Activated CD8-positive, alpha-beta memory T cell treated with anti-CD3 and anti-CD28 coated beads, Interleukin-2, amount 10 ng/mL, durations not matched to agents 7 days and 5 days (primary cell): ENCODE results near the gene PLCH2. TPM values are rescaled to one million over a fixed set of nuclear protein-coding genes. Genes with fewer than 3 reads are reported as not detected.
A peak's percentile ranks its signal among the peaks of the same experiment; 100 is the strongest.
"Not testable (repeated sequence)": the region's sequence is repeated elsewhere in the genome, so short reads cannot be mapped to it uniquely, and the experiment has no call there.

Experiments
- ATAC-seq: fragments of 150-1000 bp; cut with Tn5 transposase; one replicate; pipeline ENCODE4 v1.10.0; 2021; ENCODE audit warnings: moderate library complexity
- CTCF ChIA-PET: fragments of 350-600 bp; sonication (Branson Sonifier 250); formaldehyde crosslinking; loops from one replicate; lab custom pipeline; 2021; ENCODE audit warnings: antibody characterized with exemption; lab: Charles Lee
- DNase-seq: peaks from one replicate; pipeline ENCODE4 v3.0.0-alpha.2; 2020
- H3K27ac Mint-ChIP-seq: one replicate; pipeline ENCODE4 v1.8.0; 2021; ENCODE audit warnings: mild to moderate bottlenecking, mixed read lengths
- H3K27me3 Mint-ChIP-seq: one replicate; pipeline ENCODE4 v1.8.0; 2021; ENCODE audit warnings: mixed read lengths
- H3K36me3 Mint-ChIP-seq: one replicate; pipeline ENCODE4 v1.8.0; 2021; ENCODE audit warnings: mild to moderate bottlenecking, mixed read lengths
- H3K4me1 Mint-ChIP-seq: one replicate; pipeline ENCODE4 v1.8.0; 2021; ENCODE audit warnings: mixed read lengths
- H3K4me3 Mint-ChIP-seq: one replicate; pipeline ENCODE4 v1.8.0; 2021; ENCODE audit warnings: mild to moderate bottlenecking, moderate library complexity, mixed read lengths
- H3K9me3 Mint-ChIP-seq: one replicate; pipeline ENCODE4 v1.8.0; 2022; ENCODE audit warnings: low read depth, mixed read lengths
- total RNA-seq, 2 experiments: library from RNA; stranded (reverse); gene quantifications; one replicate each; pipeline ENCODE4 v1.2.3, GENCODE V29; 2021

The PLCH2 gene
- total RNA-seq, 2 experiments from 2014 or later, result 6.5 to 13.5 TPM

DNA sequence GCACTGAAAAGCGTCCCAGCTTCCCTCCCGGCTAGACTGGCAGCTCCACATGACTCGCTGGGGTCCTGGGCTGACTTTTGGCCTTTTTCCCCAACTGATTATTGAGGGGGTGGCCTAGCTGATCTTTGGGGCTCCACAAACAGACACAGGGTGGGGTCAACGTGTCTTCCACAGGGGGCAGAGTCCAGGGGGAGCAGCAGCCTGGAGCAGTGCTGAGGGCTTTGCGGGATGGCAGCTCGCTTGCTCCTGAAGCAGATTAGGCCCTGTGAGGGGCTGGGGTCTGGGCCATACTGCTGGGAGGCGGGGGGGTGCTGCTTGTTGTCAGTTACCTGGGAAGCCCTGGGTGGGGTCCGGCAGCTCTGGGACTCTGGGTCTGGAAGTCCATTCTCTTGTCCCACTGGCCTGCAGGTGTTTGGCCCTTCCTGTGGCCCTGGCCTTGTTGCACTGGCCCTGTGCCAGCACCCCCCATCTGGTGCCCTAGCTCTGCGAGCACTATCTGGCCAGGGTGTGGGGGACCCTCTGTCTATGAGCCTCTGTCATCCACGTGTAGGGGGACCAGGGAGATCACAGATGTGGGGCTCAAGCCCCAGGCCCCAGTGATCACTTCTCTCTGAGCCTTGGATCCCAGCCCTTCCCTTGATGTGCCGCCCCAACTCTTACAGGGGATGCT is 66.3 kb downstream of the PLCH2 start:
- ATAC-seq (no peak), DNase-seq (no peak)
- peaks cover 3% of the 10 kb centered on the region for H3K4me1 Mint-ChIP-seq
- H3K9me3 Mint-ChIP-seq, result no peaks in the 10 kb centered on the region
- peaks cover 22% of the 10 kb centered on the region for H3K27me3 Mint-ChIP-seq
- no peak overlapping the region for H3K4me3 Mint-ChIP-seq
- CTCF ChIA-PET, result interaction anchor here (1.2 kb wide), 1 partner anchor 18 kb away, joined by 5 read pairs; no protein-coding TSS in a partner anchor
- no peaks in the 10 kb centered on the region for H3K36me3 Mint-ChIP-seq
- H3K27ac Mint-ChIP-seq, result no peak overlapping the region

DNA sequence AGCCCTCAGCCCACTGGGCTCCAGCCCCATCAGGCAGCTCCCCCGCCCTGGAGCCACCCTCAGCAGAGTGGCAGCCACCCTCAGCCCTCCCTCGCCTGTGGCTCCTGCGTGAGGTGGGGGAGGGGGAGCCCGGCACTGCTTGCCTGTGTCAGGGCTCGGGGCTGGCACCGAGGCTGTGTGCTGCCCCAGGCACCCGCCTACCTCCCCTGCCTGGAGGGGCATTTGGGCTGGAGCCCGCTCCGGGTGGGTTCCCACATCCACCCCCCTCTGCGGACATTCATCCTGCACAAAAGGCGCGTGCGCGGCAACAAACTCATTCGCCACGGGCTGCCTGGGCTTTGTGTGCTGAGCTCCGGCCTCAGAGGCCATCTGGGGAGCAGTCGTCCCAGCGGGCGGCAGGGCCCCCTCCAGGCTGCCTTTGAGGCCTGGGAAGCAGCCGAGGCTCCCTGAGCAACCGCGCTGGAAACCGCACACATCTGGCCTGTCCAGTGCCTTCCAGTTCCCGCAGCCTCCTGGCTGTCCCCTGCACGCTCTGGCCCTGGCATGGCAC is 67.5 kb downstream of the PLCH2 start:
- DNase-seq (peak; percentile 54), ATAC-seq (no peak)
- CTCF ChIA-PET, result interaction anchor here (1.2 to 6.9 kb wide), 3 partner anchors 13 to 128 kb away, joined by 4 to 95 read pairs (median 15); partner anchors contain the start of genes PANK4 and TNFRSF14
- peaks cover 8% of the 10 kb centered on the region for H3K4me1 Mint-ChIP-seq
- H3K9me3 Mint-ChIP-seq, result no peaks in the 10 kb centered on the region
- H3K27ac Mint-ChIP-seq, result no peak overlapping the region
- H3K27me3 Mint-ChIP-seq, result peaks cover 18% of the 10 kb centered on the region
- no peak overlapping the region for H3K4me3 Mint-ChIP-seq
- no peaks in the 10 kb centered on the region for H3K36me3 Mint-ChIP-seq

DNA sequence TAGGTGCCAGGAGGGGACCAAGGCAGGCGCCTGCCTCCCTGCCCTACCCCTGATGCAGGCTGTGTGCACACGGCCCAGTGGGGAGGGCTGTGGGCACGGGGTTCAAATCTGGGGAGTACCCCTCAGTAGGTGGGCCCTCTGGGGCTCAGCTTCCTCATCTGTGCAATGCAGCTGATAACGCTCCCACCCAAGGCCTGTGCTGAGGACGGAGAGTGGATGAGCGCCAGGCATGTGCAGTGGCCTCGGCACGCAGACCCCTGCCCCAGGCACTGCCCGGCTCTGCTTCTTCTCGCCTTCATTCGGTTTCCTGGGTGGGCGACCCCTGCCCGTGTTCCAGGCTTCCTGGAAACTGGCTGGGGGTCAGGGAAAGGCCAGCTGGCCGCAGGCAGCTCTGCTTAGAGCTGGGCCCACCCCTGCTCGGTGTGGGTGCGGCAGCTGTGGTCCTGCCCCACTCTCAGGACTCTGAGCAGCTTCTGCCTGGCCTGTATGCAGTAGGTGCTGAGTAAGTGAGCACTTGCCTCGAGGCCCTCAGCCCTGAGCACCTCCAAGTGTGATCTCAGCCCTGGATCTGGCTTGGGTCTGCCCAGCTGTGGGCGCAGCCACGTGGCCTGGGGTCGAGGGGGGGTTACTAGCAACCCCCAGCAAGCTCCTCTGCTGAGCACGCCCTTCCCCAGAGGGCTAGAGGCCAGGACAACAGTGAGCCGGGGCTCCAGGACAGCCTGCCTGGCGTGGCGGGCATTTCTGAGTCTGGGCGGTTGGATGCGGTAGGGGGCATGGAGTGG is 68.2 kb downstream of the PLCH2 start:
- peaks cover 14% of the 10 kb centered on the region for H3K4me1 Mint-ChIP-seq
- H3K36me3 Mint-ChIP-seq, result no peaks in the 10 kb centered on the region
- DNase-seq (no peak), ATAC-seq (no peak)
- peaks cover 13% of the 10 kb centered on the region for H3K27me3 Mint-ChIP-seq
- no peak overlapping the region for H3K4me3 Mint-ChIP-seq
- CTCF ChIA-PET, result interaction anchor here (1.2 to 6.9 kb wide), 3 partner anchors 12 to 128 kb away, joined by 4 to 95 read pairs (median 15); partner anchors contain the start of genes PANK4 and TNFRSF14
- no peak overlapping the region for H3K27ac Mint-ChIP-seq
- H3K9me3 Mint-ChIP-seq, result no peaks in the 10 kb centered on the region

DNA sequence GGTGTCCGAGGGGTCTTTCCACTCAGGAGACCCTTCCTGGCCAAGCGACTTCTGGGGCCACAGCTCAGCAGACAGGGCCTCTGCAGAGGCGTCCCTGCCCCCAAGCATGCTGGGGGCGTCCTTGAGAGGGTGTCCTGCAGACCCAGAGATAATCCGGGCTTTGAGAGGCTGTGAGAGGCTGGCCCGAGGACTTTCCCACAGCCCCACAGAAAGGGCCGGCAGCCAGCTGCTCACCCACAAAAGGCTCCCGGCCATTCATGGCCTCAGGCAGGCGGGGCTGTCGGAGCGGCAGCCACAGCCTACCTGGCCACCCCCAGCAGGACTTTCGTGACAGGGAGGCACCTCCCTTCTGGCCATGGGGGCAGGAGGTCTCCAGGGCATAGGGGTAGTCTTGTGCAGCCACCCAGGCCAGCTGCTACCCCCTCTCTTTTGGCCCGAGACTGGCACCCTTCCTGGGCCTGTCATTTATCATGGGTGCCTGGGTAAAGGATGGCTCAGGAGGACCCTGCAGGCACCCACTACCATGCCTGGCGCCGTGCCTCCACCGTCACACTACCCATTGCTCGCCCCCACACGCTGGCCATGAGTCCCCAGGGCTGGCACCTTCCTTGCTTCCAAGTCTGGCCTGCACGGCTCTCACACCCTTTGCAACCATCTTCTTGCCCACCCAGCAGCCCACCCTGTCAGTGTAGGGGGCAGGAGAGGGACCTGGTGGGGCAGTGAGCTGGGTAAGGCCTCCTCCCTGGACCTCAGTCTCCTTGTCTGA is 69.0 kb downstream of the PLCH2 start:
- H3K27me3 Mint-ChIP-seq, result peaks cover 13% of the 10 kb centered on the region
- H3K9me3 Mint-ChIP-seq, result no peaks in the 10 kb centered on the region
- peaks cover 19% of the 10 kb centered on the region for H3K4me1 Mint-ChIP-seq
- ATAC-seq, result no peak
- no peak overlapping the region for H3K27ac Mint-ChIP-seq
- no peak for DNase-seq
- no peak overlapping the region for H3K4me3 Mint-ChIP-seq
- CTCF ChIA-PET, result interaction anchor here (1.1 to 6.9 kb wide), 5 partner anchors 11 to 129 kb away, joined by 3 to 95 read pairs (median 15); partner anchors contain the start of genes HES5, PANK4 and TNFRSF14
- H3K36me3 Mint-ChIP-seq, result no peaks in the 10 kb centered on the region

DNA sequence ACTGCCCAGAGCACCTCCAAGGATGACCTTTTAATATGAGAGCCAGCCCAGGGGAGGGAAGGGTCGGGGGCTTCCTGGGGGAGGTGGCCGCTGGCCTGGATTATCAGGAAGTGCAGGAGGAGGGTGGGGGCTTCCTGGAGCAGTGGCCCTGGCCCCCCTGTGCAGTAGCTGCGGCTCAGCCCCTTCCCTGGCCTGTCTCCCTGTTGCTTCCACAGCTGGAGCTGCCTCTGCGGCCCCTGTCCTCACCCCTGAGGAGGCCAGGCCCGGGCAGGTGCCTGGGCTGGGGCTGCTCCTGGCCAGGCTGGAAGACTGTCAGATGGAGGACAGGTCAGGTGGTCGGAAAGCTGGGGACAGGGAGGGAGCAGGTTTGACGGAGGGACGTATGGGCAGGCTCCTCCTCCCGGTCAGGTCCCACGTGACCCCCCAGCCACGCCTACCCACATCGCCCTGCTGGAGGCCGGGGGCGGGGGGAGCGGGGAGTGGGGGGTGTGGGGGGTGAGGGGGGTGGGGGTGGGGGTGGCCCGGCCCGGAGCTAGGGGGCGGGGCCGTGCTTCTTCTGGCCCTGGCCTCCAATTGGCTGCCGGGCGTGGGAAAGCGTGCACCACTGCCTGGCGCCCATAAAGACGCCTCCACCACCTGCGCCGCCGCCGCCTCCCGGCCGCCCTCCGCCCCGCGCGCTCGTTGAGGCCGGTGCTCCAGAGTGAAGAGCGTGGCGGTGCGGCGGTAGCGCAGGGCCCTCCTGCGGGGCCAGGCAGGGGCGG is 69.8 kb downstream of the PLCH2 start:
- peaks cover 13% of the 10 kb centered on the region for H3K27me3 Mint-ChIP-seq
- DNase-seq (peak; percentile 95), ATAC-seq (peak; percentile 52)
- no peaks in the 10 kb centered on the region for H3K36me3 Mint-ChIP-seq
- CTCF ChIA-PET, result interaction anchor here (1.1 to 6.9 kb wide), 7 partner anchors 10 to 164 kb away, joined by 3 to 95 read pairs (median 10); partner anchors contain the start of genes HES5, MORN1, PANK4 and RER1
- no peaks in the 10 kb centered on the region for H3K9me3 Mint-ChIP-seq
- H3K27ac Mint-ChIP-seq, result peak overlapping the region; percentile 98
- H3K4me3 Mint-ChIP-seq, result peak overlapping the region; percentile 82
- peaks cover 19% of the 10 kb centered on the region for H3K4me1 Mint-ChIP-seq

DNA sequence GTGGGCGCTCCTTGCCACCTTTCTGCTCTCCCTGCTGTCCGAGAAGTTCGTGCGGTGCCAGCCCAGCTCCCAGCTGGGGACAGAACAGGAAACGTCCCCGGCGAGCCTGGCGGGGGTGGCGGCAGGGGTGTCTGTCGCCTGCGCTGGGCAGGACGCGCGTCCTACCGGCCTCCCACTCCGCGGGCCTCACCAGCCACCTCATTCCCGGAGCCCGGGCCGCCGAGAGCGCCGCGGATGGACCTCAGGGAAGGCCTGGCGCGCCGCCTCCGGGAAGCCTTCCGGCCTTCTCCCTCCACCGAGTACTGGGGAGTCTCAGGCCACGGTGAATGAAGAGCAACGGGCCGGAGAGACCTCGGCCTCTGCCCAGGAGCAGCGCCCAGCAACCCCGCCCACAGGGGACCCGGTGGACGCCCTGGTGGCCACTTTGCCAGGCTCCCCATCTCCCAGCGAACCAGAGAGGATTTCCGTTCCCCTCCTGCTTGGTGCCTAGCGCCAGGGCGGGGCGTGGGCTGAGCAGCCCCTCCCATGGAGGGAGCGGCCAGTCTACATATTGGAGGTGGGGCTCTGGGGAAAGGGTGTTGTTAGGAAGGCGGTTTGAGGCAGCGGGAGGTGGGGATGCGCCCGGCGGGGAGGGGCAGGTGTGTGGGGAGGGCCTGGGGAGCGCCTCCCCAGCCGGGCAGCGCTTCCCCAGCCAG is 70.6 kb downstream of the PLCH2 start:
- peak overlapping the region; percentile 82 for H3K4me3 Mint-ChIP-seq
- no peaks in the 10 kb centered on the region for H3K9me3 Mint-ChIP-seq
- H3K27me3 Mint-ChIP-seq, result peaks cover 7% of the 10 kb centered on the region
- peak overlapping the region; percentile 98 for H3K27ac Mint-ChIP-seq
- H3K36me3 Mint-ChIP-seq, result no peaks in the 10 kb centered on the region
- peak; percentile 96 for DNase-seq
- CTCF ChIA-PET, result interaction anchor here (1.1 to 6.9 kb wide), 13 partner anchors 9 to 352 kb away, joined by 3 to 95 read pairs (median 14); partner anchors contain the start of genes FAAP20, HES5, MORN1 and PANK4
- peaks cover 17% of the 10 kb centered on the region for H3K4me1 Mint-ChIP-seq
- ATAC-seq, result peak; percentile 62

DNA sequence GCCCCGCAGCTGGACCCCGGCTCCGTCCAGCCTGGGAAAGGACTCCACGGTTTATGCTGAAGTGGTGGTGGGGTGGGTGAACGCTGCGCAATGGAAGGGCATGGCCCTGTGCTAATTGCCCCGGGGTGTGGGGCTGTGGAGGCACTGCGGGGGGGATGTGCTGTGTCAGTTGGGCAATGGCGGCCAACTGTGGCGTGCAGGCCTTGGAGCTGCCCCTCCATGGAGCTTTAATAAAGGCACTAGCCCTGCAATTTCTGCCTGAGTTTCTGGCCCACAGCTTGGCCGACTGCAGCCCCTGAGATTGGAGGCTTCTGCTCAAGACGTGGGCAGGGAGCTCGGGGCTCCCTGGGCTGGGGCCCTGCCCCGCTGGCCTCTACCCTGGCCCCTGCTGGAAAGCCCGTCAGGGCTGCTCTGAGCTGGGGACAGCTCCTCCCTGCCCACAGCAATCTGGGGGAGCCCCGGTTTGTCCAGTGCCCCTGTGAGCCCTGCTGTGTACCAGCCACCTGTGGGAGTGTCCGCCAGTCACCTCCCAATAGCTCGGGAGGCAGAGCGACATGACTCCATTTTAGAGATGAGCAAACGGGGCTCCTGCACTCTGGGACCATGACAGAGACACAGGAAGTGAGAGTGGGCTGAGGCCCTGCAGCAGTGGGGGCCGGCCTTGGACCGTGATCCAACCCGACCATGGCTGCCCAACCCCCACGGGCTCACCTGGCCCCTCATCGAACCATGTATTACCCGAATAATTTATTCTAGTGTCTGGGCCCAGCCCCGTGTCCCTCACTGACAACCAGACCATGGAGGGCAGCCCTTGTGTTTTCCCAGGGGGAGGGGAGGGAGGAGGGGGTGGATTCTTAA is 71.3 kb downstream of the PLCH2 start:
- H3K9me3 Mint-ChIP-seq, result no peaks in the 10 kb centered on the region
- H3K27me3 Mint-ChIP-seq, result no peaks in the 10 kb centered on the region
- no peaks in the 10 kb centered on the region for H3K36me3 Mint-ChIP-seq
- DNase-seq (peak; percentile 88), ATAC-seq (peak; percentile 32)
- H3K4me3 Mint-ChIP-seq, result peak overlapping the region; percentile 82
- H3K27ac Mint-ChIP-seq, result peak overlapping the region; percentile 98
- CTCF ChIA-PET, result interaction anchor here (1.0 to 6.9 kb wide), 17 partner anchors 9 to 352 kb away, joined by 3 to 95 read pairs (median 10); partner anchors contain the start of genes FAAP20, MORN1, PANK4 and PEX10
- peaks cover 17% of the 10 kb centered on the region for H3K4me1 Mint-ChIP-seq

DNA sequence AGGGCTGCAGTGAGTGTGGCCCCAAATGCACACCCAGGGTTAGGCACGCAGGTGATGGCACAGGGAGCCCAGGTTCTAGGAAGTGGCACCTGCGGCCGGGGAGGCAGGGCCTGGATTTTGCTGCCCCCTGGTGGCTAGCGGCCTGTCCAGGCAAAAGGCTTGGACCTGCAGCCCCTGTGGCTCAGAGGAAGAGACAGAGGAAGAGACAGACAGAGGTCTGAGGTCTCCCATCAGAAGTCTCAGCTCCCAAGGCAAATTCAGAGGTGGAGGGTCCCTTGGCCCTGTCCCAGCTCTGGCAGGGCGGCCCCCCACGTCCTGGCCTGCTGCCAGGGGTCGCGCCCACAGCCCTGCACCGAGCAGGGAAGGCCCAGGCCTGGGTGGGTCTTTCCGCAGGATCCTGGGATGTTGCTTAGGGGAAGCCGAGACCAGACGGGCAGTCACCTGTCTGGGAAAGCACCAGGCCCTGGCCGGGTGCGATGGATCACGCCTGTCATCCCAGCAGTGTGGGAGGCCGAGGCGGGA is 72.0 kb downstream of the PLCH2 start:
- H3K27me3 Mint-ChIP-seq, result no peaks in the 10 kb centered on the region
- H3K27ac Mint-ChIP-seq, result peak overlapping the region; percentile 98
- CTCF ChIA-PET, result interaction anchor here (0.9 to 6.9 kb wide), 19 partner anchors 8 to 353 kb away, joined by 3 to 95 read pairs (median 8); partner anchors contain the start of genes FAAP20, HES5, MORN1 and PANK4
- peaks cover 17% of the 10 kb centered on the region for H3K4me1 Mint-ChIP-seq
- H3K4me3 Mint-ChIP-seq, result peak overlapping the region; percentile 82
- H3K9me3 Mint-ChIP-seq, result no peaks in the 10 kb centered on the region
- ATAC-seq (peak; percentile 25), DNase-seq (peak; percentile 93)
- H3K36me3 Mint-ChIP-seq, result no peaks in the 10 kb centered on the region

DNA sequence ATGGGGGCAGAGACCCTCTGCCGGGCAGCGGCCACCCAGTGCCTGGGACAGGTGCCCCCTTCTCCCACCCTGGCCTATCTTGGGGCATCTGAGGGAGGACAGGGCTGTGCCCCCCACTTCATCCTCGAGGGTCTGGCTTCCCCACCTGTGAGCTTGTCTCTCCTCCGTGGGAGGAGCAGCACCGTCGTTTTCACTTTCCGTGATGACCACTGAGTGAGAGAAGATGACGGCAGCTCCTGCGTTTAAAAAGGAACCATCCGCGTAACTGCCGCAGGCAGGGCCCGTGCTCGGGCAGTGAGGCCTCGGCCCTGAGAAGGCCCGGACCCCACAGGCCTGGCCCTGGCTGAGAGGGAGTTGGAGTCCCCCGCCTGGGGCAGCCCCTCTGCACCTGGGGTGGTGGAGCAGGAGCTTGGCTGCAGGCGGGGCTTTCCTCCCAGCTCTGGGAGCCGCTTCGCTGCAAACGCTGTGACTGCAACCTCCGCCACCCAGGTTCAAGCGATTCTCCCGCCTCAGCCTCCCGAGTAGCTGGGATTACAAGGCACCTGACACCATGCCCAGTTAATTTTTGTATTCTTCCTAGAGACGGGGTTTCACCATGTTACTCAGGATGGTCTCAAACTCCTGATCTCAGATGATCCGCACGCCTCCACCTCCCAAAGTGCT is 73.4 kb downstream of the PLCH2 start:
- H3K9me3 Mint-ChIP-seq, result not testable (repeated sequence)

DNA sequence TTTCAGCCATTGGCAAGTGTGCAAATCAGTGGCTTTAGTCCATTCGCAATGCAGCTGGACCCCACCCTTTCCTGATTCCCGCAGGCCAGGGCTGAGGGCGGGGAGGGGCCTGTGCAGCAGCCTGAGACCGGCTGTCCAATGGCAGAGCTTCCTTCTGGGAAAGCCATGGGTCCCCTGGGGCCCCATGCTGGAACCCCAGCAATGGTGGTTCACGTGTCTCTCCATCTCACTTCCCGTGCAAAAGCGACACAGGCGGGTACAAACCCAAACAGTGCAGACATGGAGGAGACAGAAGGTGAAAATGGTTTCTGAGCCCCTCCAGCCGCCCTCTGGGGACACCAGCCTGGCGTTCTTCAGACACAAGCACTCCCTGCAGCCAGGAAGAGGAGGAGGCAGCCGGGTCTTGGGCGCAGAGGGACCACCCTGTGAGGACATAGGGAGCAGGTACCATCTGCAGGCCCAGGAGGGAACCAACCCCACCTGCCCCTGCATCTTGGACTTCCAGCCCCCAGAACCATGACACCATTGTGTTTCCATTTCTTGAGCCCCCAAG is 74.3 kb downstream of the PLCH2 start:
- not testable (repeated sequence) for ATAC-seq, H3K4me3 Mint-ChIP-seq, H3K27me3 Mint-ChIP-seq, H3K36me3 Mint-ChIP-seq, DNase-seq, H3K9me3 Mint-ChIP-seq
- CTCF ChIA-PET, result interaction anchor here (3.4 kb wide), 1 partner anchor 34 kb away, joined by 38 read pairs; the partner anchor contains the start of gene PRXL2B
- Mint-ChIP-seq H3K27ac (peak overlapping the region; percentile 68), H3K4me1 (peaks cover 32% of the 10 kb centered on the region)

More for the DNA sequence above, 73.4 kb downstream of the PLCH2 start:
- not testable (repeated sequence) for H3K36me3 Mint-ChIP-seq, H3K4me3 Mint-ChIP-seq, H3K27me3 Mint-ChIP-seq, DNase-seq, ATAC-seq
- Mint-ChIP-seq H3K27ac (peak overlapping the region; percentile 98), H3K4me1 (peaks cover 24% of the 10 kb centered on the region)
- CTCF ChIA-PET, result interaction anchor here (1.7 to 6.9 kb wide), 6 partner anchors 24 to 354 kb away, joined by 5 to 95 read pairs (median 28); partner anchors contain the start of genes FAAP20, PANK4 and PRXL2B
